Cortex of kidney (tissue), 1 donor: Measurements from ENCODE around the gene SLC13A3.

Experiments
- DNase-seq: peaks from one replicate; lab custom pipeline; 2025; lab: John Stamatoyannopoulos, UW

SLC13A3 gene

DNA sequence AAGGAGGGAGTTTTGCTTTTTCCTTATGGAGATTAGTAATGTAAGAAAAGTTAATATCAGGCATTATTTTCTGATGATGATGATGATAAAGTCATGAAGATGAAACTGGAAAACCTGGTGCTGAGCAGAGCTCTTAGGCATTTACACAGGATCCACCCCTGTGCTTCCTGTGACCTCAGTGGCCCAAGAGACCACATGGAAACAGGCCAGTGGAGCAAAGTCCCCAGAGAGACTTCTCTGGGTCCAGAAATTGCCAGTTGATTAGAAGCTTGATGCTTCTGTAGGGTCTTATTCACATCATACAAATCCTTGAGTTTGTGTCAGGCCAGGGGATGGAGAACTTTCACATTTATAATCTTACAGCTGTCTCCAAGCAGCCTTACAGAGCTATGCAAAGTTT is 46.1 kb downstream of the SLC13A3 start:
- no peak for DNase-seq

DNA sequence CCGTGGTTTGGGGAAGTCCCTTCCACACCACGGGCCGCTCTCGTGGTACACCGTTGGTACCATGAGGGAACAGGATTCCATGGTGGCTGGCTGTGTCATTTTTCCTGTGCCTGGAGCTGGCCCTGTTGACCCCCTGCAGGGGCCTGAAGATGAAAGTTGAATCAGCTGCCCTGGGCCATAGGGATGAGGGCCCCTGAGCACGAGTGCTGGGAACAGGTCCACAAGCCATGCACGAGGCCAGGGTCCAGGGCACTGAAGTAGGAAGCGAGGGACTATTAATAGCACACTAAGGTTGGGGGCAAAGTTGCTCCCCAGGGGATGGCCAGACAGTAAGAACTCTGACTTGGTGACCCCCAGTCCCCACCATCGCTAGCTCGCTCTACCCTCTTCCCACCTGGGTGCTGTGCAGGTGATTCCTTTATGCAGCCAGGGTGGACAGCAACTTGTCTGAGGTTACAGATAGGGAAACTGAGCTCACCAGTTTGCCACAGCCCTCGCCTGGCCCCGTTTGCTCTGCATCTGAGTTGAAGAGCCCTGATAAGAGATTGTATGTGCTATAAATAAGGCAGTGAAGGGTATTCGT is 46.6 kb downstream of the SLC13A3 start:
- no peak for DNase-seq

GRCh38 chr20:46602429-46602828 is 48.8 kb downstream of the SLC13A3 start:
- no peak for DNase-seq

DNA sequence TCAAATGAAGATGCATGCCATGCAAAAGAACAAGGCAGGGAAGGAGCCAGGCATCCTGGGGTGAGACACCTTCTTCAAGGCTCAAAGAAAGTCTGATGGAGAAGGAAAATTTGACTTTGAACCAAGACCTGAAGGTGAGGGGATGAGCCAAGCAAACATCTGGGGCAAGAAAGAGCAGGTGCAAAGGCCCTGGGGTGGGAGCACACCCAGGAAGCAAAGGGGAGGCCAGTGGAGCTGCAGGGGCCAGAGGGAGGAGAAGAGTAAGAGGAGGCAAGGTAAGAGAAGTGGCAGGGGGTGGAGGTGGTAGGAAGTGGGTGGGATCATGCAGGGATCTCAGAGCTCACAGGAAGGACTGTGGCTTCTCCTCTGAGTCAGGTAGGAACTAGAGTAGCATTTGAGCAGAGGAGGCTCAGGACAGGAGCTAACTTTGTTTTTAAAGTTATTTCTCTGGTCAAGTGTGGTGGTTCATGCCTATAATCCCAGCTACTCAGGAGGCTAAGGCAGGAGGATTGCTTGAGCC is 49.6 kb downstream of the SLC13A3 start:
- no peak for DNase-seq

- DNase-seq: no peak
Measured at GRCh38 chr20:46600286-46600752, 50.9 kb downstream of the SLC13A3 start.

DNA sequence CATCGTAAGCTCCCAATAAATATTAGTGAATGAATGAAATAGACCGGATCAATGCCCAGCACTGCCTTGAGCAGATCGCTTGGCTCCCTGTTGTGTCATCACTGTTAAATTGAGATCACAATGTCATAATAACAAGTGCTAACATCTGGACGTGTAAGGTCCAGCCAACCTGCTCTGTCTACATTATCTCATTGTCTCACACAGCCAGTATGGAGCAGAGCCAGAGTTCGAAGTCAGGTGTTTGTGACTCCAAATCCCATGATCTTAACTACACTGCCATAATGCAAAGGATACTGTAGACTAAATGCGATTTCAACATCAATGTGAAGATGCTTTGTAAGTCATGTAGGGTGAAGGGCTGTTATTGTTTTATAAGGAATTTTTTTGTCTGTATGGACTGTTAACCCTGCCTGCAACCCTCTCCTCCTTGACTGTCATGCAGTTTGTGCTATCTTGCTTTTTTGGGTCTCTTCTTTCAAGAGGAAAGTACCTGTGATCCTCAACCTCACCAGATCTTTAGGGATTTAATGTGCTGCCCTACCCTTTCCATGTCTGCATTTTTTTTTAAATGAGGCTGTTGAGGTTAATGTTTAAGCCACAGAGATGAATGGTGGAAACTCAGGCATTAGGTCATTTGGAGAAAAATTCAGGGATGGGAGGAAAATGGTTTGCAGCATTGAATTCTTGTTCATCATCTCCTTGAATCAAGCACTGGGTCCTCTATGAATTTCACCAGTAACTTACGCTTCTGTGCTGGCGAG is 51.9 kb downstream of the SLC13A3 start:
- no peak for DNase-seq

GRCh38 chr20:46595933-46596332 is 55.3 kb downstream of the SLC13A3 start:
- no peak for DNase-seq

DNA sequence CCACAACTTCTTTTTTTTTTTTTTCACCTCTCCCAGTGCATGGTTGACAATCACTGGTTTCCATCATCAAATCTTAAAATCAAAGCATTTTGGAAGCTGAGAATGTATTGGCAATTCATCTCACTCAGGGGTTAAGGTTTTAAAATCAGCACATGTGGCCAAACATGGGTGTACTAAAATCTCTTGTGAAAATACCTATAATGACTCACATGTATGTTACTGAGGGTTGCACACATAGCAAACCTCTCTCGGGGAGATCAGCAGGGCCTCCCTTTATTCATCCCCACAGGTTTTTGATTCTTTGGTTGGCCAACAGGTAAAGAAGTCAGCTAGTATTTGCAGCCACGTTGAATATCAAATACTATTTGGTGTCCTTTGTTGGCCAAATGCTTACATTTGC is 56.5 kb downstream of the SLC13A3 start:
- no peak for DNase-seq

DNA sequence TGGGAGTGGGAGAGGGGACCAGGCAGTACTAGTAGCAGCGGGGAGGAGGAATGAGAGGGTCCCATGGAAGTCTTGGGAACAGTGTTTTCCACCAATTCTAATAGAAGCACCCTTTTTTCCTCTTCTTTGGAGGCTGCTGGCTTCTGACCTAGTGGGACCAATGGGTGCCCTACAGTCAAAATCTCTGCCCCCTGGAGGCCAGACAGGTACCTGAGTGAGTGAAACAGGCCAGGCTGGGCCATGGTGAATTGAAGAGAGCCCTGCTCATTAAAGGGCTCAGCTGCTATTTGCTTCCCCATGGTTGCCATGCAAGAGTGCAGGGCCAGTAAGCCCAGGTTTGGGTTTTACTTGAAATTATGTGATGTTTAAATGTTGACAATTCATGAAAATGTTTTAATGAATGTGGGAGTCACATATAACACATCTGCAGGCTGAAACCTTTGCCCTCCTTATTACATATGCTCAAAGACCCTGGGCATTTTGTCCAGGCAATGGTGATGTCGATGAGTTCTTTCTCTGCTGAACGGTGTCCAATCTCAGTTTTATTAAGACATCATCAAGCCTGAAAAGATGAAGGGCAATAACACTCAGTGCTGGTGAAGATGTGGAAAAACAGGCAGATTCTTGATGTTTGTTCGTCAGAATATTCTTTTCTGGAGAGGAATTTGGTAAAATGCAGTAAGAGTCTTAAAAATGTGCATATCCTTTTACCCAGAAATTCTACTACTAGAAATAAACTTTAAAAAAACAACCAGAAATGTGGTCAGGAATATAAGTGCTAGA is 58.5 kb downstream of the SLC13A3 start:
- no peak for DNase-seq

DNA sequence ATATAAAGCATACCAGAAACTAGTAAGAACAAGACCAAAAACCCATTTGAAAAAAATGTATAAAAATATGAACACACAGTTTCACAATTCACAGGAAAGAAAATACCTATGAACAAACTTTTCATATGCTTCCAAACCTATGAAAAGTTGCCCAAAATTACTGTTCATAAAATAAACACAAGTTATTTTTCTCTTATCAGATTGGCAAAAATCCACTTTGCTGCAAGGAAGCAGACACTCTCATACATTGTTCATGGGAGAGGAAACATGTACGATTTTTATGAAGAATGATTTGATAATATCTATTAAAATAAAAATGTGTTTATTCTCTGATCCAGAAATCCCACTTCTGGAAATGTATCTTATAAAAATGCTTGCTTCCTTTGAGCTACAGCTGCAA is 60.8 kb downstream of the SLC13A3 start:
- no peak for DNase-seq

GRCh38 chr20:46588532-46589511 is 62.4 kb downstream of the SLC13A3 start:
- no peak for DNase-seq

GRCh38 chr20:46587986-46588385 is 63.3 kb downstream of the SLC13A3 start:
- DNase-seq: no peak

DNA sequence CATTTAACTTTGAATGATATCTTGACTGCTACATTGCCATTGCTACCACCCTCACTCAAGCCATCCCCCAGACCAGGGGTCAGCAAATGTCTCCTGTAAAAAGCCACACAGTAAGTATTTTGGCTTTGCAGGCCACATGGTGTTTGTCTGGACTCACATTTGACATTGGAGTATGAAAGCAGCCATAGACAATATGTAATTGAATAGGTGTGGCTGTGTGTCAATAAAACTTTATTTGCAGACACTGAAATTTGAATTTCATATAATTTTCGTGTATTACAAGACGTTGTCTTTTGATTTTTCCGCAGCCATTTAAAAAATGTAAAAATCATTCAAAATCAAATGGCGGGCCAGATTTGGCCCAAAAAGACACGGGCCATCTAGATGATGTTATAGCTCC is 64.5 kb downstream of the SLC13A3 start:
- no peak for DNase-seq

- no peak for DNase-seq
Measured at GRCh38 chr20:46584508-46584907, 66.8 kb downstream of the SLC13A3 start.

DNA sequence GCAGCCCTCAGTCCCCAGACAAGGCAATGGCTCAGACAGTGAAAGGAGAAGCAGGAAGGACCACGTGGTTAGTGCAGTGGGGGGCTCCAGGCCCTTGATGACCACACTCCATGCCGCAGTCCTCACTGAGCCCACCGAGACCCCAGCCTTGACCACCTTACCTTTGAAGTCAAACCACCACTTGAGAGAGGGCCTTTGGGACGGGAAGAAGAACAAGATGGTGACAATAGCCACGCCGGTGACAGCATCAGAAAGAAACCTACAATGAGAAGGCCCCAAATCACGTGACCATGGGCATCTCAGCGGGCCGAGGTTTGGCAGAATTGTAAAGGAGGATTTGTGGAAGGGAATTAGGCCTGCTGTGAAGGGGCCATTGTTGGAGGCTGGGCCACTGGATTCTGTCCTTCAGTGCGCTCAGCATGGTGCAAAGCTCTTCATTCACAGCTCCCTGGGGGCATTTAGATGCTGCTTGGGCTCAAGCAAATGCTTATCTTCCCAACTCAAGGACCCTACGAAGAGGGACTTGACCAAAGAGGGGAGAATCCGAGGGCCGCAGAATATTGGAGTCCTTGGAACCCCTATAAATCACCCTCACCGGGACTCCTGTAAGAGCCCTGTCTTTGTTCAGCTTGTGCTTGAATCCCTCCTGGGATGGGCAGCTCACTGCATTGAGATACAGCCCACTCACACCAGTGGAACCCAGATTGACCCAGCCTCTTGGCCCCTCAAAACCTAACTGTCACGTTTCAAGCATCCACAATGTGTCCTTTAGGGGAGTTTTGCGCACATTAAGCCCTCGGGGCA is 67.6 kb downstream of the SLC13A3 start:
- DNase-seq: no peak

DNA sequence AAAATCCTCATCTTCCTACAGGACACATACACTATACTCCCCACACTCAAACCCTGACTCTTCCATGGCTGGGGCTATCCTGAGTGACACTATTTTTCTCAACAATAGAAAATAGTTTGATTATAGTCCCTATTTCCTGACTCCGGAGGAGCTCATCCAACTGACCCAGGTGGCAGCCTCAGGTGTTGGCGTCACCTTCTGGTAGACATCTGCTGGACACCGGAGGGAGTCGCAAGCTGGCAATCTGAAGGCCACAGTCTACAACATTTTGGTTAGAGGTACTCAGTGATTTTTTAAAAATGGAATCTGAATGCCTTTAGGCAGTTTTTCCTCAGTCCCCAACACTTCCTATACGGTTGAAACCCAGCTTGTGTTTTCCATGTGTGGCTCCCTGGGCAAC is 68.6 kb downstream of the SLC13A3 start:
- no peak for DNase-seq

DNA sequence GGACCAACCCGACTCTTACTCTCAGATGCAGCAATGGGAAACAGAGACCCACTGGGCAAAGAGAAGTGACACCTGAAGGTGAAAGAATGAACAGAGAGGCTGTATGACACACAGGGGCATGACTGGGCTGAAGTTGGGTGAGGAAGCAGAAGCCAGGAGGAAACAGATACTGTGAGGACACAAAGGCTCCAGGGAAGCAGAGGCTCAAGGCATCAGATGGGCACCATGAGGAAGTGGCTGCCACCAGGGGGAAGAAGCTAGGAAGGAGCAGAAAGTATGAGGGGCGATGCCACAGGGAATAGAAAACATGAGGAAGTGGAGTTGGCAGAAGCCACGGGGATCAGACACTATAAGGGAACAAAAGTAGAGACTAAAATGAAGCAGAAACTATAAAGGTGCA is 69.9 kb downstream of the SLC13A3 start:
- no peak for DNase-seq

DNA sequence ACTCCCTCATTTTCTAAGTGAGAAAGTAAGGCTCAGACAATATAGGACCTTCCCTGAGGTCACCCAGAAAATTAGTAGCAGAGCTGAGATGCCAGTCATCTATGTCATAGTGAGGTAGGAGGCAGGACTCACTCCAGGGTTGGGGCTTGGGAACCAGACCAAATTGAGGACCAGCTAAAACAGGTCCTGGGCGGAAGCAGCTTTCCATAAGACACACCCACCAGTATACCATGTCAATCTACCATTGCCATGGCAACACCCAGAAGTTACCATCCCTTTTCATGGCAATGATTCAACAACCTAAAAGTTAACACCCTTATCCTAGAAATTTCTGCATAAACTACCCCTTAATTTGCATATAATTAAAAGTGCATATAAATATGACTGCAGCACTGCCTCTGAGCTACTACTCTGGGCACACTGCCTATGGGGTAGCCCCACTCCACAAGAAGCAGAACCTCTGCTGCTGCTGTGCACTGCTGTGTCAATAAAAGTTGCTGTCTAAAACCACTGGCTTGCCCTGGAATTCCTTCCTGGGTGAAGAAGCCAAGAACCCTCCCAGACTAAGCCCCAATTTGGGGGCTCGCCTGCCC is 70.5 kb downstream of the SLC13A3 start:
- no peak for DNase-seq

DNA sequence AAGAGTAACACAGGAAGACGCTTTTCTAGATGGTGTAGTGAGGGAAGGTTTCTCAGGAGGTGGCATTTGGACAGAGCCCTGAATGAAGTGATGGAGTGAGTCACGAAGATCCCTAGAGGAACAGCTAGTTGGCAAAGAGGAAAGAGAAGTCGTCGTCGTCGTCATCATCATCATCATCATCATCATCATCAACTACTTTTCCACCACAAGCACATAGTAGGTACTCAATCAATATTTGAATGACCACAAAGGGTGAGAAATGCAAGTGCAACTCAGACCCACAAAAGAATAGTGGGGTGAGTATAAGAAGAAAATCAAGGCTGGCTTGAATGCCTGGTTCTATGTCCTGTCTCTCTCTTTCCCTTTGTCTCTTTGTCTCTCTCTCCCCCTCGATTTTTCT is 72.5 kb downstream of the SLC13A3 start:
- DNase-seq: no peak

DNA sequence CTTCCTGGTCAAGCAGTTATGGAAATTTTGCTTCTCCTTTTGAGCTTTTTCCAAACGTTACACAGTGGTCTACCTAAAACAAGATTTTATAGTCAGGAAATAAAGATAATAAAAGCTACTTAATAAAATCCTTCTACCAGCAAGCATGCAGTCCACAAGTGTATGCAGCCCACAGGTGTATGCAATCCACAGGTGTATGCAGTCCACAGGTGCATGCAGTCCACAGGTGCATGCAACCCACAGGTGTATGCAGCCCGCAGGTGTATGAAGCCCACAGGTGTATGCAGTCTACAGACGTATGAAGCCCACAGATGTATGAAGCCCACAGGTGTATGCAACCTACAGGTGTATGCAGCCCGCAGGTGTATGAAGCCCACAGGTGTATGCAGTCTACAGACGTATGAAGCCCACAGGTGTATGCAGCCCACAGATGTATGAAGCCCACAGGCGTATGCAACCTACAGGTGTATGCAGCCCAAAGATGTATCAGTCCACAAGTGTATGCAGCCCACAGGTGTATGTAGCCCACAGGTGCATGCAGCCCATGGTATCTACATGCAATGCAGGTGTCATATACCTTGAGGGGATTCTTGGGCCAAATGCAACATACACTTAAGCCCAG is 74.4 kb downstream of the SLC13A3 start:
- DNase-seq: no peak
